ENCODE results near the gene CASP7.

The CASP7 gene

DNA sequence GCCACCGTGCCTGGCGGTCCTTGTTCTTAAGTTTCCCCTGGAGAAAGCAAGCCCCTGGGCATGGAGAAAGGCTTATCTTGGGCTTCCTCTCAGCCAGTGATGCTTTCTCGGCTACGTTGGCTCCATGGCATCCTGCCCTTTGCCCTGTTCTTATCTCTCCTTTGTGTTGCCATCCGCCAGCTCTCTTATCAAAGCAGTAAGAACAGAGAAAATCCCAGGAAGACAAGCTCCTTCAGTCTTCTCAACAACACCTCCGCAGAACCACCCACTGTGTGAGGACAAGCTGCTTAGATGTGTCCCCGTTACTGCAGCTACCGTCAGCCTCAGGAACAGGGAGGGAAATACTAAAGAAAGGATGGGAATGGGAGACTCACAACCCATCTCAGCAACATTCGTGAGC lies 75.1 kb downstream of the CASP7 start:
- H3K4me3 ChIP-seq (ENCODE audit: low read depth, low read length), result no peak overlapping the region
- no peak for DNase-seq (ENCODE audit: low read depth)
- no peak for TF ChIP-seq CTCF (IDR thresholded peaks at IDR 0.05; ENCODE audit: low read depth, low read length, missing control alignments)
- in situ Hi-C loops (cut with HindIII; ENCODE audit: low sequenced_read_pairs), result no loop called here

DNA sequence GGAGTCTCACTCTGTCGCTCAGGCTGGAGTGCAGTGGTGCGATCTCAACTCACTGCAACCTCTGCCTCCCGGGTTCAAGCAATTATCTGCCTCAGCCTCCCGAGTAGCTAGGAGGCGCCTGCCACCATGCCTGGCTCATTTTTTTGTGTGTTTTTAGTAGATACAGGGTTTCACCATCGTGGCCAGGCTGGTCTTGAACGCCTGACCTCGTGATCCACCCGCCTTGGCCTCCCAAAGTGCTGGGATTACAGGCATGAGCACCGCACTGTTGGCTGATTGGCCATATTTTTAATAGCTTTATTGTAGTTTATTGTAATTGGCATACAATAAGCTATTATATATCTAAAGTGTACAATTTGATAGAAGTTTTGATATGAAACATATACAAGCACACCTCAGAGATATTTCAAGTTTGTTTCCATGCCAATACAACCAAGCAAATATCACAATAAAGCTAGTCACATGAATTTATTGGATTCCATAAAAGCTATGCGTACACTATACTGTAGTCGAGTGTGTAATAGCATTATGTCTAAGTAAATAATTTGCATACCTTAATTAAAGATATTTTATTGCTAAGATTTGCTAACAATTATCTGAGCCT lies 77.3 kb downstream of the CASP7 start:
- no peak overlapping the region for H3K4me3 ChIP-seq (ENCODE audit: low read depth, low read length)
- in situ Hi-C loops (cut with HindIII; ENCODE audit: low sequenced_read_pairs), result no loop called here
- TF ChIP-seq CTCF (IDR thresholded peaks at IDR 0.05; ENCODE audit: low read depth, low read length, missing control alignments), result no peak
- DNase-seq (ENCODE audit: low read depth), result no peak

DNA sequence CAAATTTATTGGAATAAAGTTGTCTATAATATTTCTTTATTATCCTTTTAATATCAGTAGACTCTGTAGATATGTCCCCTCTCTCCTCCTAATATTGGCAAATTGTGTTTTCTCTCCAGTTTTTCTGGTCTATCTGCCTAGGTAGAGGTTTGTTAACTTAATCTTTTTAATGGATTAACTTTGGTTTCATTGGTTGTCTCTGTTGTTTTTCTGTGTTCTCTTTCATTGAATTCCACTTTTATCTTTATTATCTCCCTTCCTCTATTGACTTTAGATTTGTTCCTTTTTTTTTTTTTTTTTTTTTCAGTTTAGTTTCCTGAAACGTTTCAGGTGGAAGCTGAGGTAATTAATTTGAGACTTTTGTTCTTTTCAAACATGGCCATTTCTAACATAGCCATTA lies 82.4 kb downstream of the CASP7 start:
- no peak for TF ChIP-seq CTCF (IDR thresholded peaks at IDR 0.05; ENCODE audit: low read depth, low read length, missing control alignments)
- in situ Hi-C loops (cut with HindIII; ENCODE audit: low sequenced_read_pairs), result no loop called here

DNA sequence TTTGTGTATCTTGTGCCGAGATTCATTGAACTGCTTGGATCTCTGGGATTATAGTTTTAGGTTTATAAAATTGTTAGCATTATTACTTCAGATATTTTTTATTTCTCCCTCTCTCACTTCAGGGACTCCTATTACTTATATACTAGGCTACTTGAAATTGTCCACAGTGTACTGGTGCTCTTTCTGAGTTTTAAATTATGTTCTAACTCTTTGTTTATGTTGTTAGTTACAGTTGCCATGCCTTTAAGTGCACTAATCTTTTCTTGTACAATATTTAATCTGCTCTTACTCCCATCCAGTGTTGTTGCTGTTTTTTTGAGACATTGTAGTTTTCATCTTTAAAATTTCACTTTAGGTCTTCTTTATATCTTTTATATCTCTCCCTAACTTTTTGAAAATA lies 84.9 kb downstream of the CASP7 start:
- in situ Hi-C loops (cut with HindIII; ENCODE audit: low sequenced_read_pairs), result no loop called here

More for the DNA sequence above, 82.4 kb downstream of the CASP7 start:
- H3K4me3 ChIP-seq (ENCODE audit: low read depth, low read length), result no peak overlapping the region
- DNase-seq (ENCODE audit: low read depth), result no peak

DNA sequence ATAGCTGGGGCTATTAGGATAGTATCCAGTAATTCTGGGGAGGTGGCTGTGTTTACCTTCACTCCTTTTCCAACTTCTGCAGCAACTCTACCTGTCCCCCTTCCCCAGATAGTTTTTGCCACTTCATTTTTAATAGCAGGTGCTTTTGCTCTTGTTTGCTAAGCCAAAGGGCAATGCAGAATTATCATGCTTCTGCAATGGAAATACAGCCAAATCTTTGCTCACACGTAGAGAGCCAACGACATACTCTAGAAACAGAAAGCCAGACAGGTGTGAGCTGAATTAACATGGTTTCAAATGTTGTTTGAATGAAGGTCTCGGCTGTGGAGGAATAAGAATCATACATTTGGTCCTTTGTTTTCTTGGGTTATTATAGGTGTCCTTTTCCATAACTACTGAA lies 86.2 kb downstream of the CASP7 start:
- no peak for TF ChIP-seq CTCF (IDR thresholded peaks at IDR 0.05; ENCODE audit: low read depth, low read length, missing control alignments)
- in situ Hi-C loops (cut with HindIII; ENCODE audit: low sequenced_read_pairs), result no loop called here
- H3K4me3 ChIP-seq (ENCODE audit: low read depth, low read length), result no peak overlapping the region
- DNase-seq (ENCODE audit: low read depth), result no peak

More for the DNA sequence above, 84.9 kb downstream of the CASP7 start:
- no peak for DNase-seq (ENCODE audit: low read depth)
- H3K4me3 ChIP-seq (ENCODE audit: low read depth, low read length), result no peak overlapping the region
- no peak for TF ChIP-seq CTCF (IDR thresholded peaks at IDR 0.05; ENCODE audit: low read depth, low read length, missing control alignments)

DNA sequence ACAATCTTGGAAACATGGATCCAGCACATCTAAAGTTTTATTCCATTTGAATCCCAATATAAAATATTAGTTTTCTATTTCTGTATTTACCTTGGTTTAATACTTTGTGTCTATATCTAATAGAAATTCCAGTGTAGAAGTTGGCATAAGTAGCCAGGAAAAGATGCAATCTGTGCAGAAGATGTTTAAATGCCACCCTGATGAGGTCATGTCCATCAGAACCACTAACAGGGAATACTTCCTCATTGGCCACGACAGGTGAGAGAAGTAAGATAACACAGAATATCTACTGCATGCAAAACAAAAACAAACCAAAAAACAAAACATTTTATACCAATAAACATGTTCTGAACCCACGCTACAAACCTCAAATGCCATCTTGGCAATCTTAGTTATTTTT lies 87.5 kb downstream of the CASP7 start:
- no peak overlapping the region for H3K4me3 ChIP-seq (ENCODE audit: low read depth, low read length)
- in situ Hi-C loops (cut with HindIII; ENCODE audit: low sequenced_read_pairs), result no loop called here
- no peak for TF ChIP-seq CTCF (IDR thresholded peaks at IDR 0.05; ENCODE audit: low read depth, low read length, missing control alignments)
- DNase-seq (ENCODE audit: low read depth), result no peak

Data from astrocyte of the cerebellum (primary cell).